ENCODE measurements around the gene NSMCE4A.

Gene NSMCE4A

GRCh38 chr10:121927841-121928527 is 47.0 kb downstream of the NSMCE4A start, which contains the start of gene ATE1:
ATE1 (minus strand) TSS chr10:121928031; CDS start chr10:121927949, 82 bp downstream.
- TF ChIP-seq, protein P1, sequence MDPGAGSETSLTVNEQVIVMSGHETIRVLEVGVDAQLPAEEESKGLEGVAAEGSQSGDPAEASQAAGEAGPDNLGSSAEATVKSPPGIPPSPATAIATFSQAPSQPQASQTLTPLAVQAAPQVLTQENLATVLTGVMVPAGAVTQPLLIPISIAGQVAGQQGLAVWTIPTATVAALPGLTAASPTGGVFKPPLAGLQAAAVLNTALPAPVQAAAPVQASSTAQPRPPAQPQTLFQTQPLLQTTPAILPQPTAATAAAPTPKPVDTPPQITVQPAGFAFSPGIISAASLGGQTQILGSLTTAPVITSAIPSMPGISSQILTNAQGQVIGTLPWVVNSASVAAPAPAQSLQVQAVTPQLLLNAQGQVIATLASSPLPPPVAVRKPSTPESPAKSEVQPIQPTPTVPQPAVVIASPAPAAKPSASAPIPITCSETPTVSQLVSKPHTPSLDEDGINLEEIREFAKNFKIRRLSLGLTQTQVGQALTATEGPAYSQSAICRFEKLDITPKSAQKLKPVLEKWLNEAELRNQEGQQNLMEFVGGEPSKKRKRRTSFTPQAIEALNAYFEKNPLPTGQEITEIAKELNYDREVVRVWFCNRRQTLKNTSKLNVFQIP (CRISPR knock-in tag; IDR thresholded peaks at IDR 0.05; ENCODE audit: borderline replicate concordance, low read depth), result no peak
- TF ChIP-seq ZC3H10 (CRISPR knock-in tag; IDR thresholded peaks at IDR 0.05) (no peak), SNAI2 (CRISPR knock-in tag; IDR thresholded peaks at IDR 0.05) (no peak)
- TF ChIP-seq, protein P2, sequence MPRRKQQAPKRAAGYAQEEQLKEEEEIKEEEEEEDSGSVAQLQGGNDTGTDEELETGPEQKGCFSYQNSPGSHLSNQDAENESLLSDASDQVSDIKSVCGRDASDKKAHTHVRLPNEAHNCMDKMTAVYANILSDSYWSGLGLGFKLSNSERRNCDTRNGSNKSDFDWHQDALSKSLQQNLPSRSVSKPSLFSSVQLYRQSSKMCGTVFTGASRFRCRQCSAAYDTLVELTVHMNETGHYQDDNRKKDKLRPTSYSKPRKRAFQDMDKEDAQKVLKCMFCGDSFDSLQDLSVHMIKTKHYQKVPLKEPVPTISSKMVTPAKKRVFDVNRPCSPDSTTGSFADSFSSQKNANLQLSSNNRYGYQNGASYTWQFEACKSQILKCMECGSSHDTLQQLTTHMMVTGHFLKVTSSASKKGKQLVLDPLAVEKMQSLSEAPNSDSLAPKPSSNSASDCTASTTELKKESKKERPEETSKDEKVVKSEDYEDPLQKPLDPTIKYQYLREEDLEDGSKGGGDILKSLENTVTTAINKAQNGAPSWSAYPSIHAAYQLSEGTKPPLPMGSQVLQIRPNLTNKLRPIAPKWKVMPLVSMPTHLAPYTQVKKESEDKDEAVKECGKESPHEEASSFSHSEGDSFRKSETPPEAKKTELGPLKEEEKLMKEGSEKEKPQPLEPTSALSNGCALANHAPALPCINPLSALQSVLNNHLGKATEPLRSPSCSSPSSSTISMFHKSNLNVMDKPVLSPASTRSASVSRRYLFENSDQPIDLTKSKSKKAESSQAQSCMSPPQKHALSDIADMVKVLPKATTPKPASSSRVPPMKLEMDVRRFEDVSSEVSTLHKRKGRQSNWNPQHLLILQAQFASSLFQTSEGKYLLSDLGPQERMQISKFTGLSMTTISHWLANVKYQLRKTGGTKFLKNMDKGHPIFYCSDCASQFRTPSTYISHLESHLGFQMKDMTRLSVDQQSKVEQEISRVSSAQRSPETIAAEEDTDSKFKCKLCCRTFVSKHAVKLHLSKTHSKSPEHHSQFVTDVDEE (CRISPR knock-in tag; IDR thresholded peaks at IDR 0.05), result peak; percentile 49; the same call in 1 of the 2 replicates
- peak; percentile 96 for ATAC-seq

DNA sequence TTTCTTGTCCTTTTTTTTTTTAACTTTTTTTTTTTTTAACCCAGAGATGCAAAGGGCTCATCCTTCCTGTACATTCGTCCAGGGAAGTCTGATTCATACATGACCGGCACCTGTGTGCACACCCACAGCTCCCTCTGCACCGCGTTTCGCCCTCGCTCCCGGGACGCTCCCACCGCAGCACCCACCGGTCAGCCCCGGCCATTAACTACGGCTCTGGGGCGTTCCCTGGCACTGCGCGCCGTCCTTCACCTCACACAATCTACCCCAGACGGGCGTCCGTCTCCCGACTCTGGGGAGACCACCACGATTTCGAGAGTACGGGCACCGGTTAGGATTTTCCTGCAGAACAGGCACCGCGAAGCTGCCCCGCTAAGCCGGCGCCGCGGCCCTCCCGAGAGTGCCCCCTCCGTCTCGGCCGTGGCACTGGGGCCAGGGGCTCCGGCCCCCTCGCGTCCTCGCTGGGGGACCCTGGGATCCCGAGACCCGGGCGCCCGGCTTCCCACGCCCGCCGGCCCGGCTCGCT is 47.6 kb downstream of the NSMCE4A start:
- ATAC-seq, result peak; percentile 67
- TF ChIP-seq GLIS3 (CRISPR knock-in tag; IDR thresholded peaks at IDR 0.05) (no peak), TCF4 (CRISPR knock-in tag; IDR thresholded peaks at IDR 0.05; ENCODE audit: borderline replicate concordance) (no peak), RARB (CRISPR knock-in tag; IDR thresholded peaks at IDR 0.05) (no peak)

GRCh38 chr10:121926671-121927317 is 48.2 kb downstream of the NSMCE4A start:
- peak; percentile 16; the same call in 2 of the 3 replicates for ATAC-seq
- TF ChIP-seq GLIS3 (CRISPR knock-in tag; IDR thresholded peaks at IDR 0.05) (no peak), CREB5 (CRISPR knock-in tag; IDR thresholded peaks at IDR 0.05; ENCODE audit: low read depth) (no peak), PPARA (CRISPR knock-in tag; IDR thresholded peaks at IDR 0.05; ENCODE audit: borderline replicate concordance) (no peak), ZFP30 (CRISPR knock-in tag; IDR thresholded peaks at IDR 0.05) (no peak), ZFP3 (CRISPR knock-in tag; IDR thresholded peaks at IDR 0.05) (no peak), ARNTL (CRISPR knock-in tag; IDR thresholded peaks at IDR 0.05; ENCODE audit: borderline replicate concordance, low read depth) (no peak)
- TF ChIP-seq, protein P1 (CRISPR knock-in tag; IDR thresholded peaks at IDR 0.05; ENCODE audit: borderline replicate concordance, low read depth), result no peak

DNA sequence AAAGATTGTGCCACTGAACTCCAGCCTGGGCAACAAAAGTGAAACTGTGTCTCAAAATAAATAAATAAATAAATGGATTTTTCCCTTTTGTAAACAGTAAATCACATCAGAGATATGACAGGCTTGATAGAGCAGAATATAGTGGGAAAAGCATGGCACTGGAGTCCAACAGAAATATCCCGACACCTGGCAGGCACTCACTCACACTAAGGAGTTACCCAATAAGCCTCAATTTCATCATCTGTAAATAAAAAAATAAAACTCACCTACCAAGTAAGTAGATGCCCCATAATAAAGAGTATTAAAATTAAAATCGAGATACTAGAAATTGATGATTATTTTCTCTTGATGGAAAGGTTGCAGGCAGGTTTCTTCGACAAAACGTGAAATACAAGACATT is 48.9 kb downstream of the NSMCE4A start:
- ATAC-seq, result no peak
- TF ChIP-seq ESRRG (CRISPR knock-in tag; IDR thresholded peaks at IDR 0.05) (no peak), GLIS3 (CRISPR knock-in tag; IDR thresholded peaks at IDR 0.05) (no peak), ZFP3 (CRISPR knock-in tag; IDR thresholded peaks at IDR 0.05) (no peak), ISL1 (CRISPR knock-in tag; IDR thresholded peaks at IDR 0.05) (no peak), RARB (CRISPR knock-in tag; IDR thresholded peaks at IDR 0.05) (no peak), ZNF70 (CRISPR knock-in tag; IDR thresholded peaks at IDR 0.05) (no peak), PPARA (CRISPR knock-in tag; IDR thresholded peaks at IDR 0.05; ENCODE audit: borderline replicate concordance) (no peak), CSDC2 (CRISPR knock-in tag; IDR thresholded peaks at IDR 0.05) (no peak), TCF4 (CRISPR knock-in tag; IDR thresholded peaks at IDR 0.05; ENCODE audit: borderline replicate concordance) (no peak), ARNTL (CRISPR knock-in tag; IDR thresholded peaks at IDR 0.05; ENCODE audit: borderline replicate concordance, low read depth) (no peak), ZNF565 (CRISPR knock-in tag; conservative IDR thresholded peaks at IDR 0.05; ENCODE audit: low read depth) (no peak)
- TF ChIP-seq, protein P2 (CRISPR knock-in tag; IDR thresholded peaks at IDR 0.05), result no peak
- TF ChIP-seq, protein P3, sequence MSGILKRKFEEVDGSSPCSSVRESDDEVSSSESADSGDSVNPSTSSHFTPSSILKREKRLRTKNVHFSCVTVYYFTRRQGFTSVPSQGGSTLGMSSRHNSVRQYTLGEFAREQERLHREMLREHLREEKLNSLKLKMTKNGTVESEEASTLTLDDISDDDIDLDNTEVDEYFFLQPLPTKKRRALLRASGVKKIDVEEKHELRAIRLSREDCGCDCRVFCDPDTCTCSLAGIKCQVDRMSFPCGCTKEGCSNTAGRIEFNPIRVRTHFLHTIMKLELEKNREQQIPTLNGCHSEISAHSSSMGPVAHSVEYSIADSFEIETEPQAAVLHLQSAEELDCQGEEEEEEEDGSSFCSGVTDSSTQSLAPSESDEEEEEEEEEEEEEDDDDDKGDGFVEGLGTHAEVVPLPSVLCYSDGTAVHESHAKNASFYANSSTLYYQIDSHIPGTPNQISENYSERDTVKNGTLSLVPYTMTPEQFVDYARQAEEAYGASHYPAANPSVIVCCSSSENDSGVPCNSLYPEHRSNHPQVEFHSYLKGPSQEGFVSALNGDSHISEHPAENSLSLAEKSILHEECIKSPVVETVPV (CRISPR knock-in tag; IDR thresholded peaks at IDR 0.05), result no peak
- TF ChIP-seq, protein P1 (CRISPR knock-in tag; IDR thresholded peaks at IDR 0.05; ENCODE audit: borderline replicate concordance, low read depth), result no peak
